K562 (cell line): Measurements from ENCODE around the gene PDE9A. TPM values are rescaled to one million over a fixed set of nuclear protein-coding genes. Genes with fewer than 3 reads are reported as not detected.
A peak's percentile ranks its signal among the peaks of the same experiment; 100 is the strongest.

Experiments
- ADNP ChIP-seq: fragments of 200-800 bp; sonication (Bioruptor generic); IDR thresholded peaks from 2 replicates; pipeline ENCODE4 v1.6.1; 2016; ENCODE audit warnings: missing genetic modification characterization, missing compliant biosample characterization
- CAMTA2 ChIP-seq: fragments of 250-450 bp; sonication (Bioruptor Pico); conservative IDR thresholded peaks from 2 replicates; pipeline ENCODE4 v1.5.1; 2022
- CBFB ChIP-seq: sonication (generic); formaldehyde crosslinking; IDR thresholded peaks from 2 replicates; pipeline ENCODE4 v1.4.0; 2020; ENCODE audit warnings: mild to moderate bottlenecking, missing genetic modification reagents
- CBX8 ChIP-seq: fragments of 200-600 bp; sonication (generic); IDR thresholded peaks from 2 replicates; pipeline ENCODE4 v1.6.1; 2012; ENCODE audit warnings: borderline replicate concordance, mixed run types, low read depth, mild to moderate bottlenecking, moderate library complexity, mixed read lengths, low read length, control low read depth, inconsistent platforms; ENCODE audit not compliant: poor library complexity, severe bottlenecking; ENCODE audit errors: extremely low read depth
- CEBPG ChIP-seq, 3 experiments: fragments of 200-800 bp in 1 of 3; sonication (Bioruptor generic) in 1 of 3; sonication (generic) in 1 of 3; formaldehyde crosslinking in 1 of 3; IDR thresholded peaks in 2 of 3; conservative IDR thresholded peaks in 1 of 3; 2 replicates each; pipeline versions ENCODE4 v1.6.1 to v1.8.0; 2016 to 2022; ENCODE audit warnings: missing compliant biosample characterization in 2 of 3, missing genetic modification characterization in 2 of 3, mild to moderate bottlenecking in 1 of 3, missing genetic modification reagents in 1 of 3
- MEF2A ChIP-seq: IDR thresholded peaks from 2 replicates; pipeline ENCODE4 v1.6.1; 2011; ENCODE audit warnings: low read depth, mild to moderate bottlenecking, low read length, moderate library complexity; ENCODE audit not compliant: control insufficient read depth
- MTA1 ChIP-seq: fragments of 450-650 bp; IDR thresholded peaks from 2 replicates; pipeline ENCODE4 v1.6.1; 2017; ENCODE audit warnings: borderline replicate concordance
- MXI1 ChIP-seq: IDR thresholded peaks from 2 replicates; pipeline ENCODE4 v1.6.1; 2011; ENCODE audit warnings: low read depth, mild to moderate bottlenecking, improper control_type of control experiment, low read length
- NFXL1 ChIP-seq: fragments of 450-650 bp; formaldehyde crosslinking; IDR thresholded peaks from 2 replicates; pipeline ENCODE4 v1.4.0; 2021; ENCODE audit warnings: mild to moderate bottlenecking
- NR2C2 ChIP-seq, 2 experiments: fragments of 200-800 bp in 1 of 2; sonication (Bioruptor generic) in 1 of 2; sonication (generic) in 1 of 2; formaldehyde crosslinking in 1 of 2; IDR thresholded peaks; 2 replicates each; pipeline versions ENCODE4 v1.6.1 to v1.8.0; 2016 to 2022; ENCODE audit warnings: mild to moderate bottlenecking in 1 of 2, missing compliant biosample characterization in 1 of 2, missing genetic modification characterization in 1 of 2, missing genetic modification reagents in 1 of 2
- PTRF ChIP-seq: fragments of 450-650 bp; IDR thresholded peaks from 2 replicates; pipeline ENCODE4 v1.6.1; 2016; ENCODE audit warnings: mild to moderate bottlenecking, missing genetic modification characterization, missing compliant biosample characterization
- USF2 ChIP-seq: sonication (generic); formaldehyde crosslinking; IDR thresholded peaks from 2 replicates; pipeline ENCODE4 v1.5.0; 2020; ENCODE audit warnings: missing genetic modification reagents
- polyA plus RNA-seq, 8 experiments: library from polyadenylated mRNA; depleted of rRNA in 4 of 8; stranded (reverse) in 5 of 8; unstranded in 3 of 8; fragments of >200 nt; fragmentation: Nextera tagmentation in 2 of 8; fragmentation: Illumina TruSeq in 1 of 8; extraction: Ambion mirVana in 2 of 8; extraction: Trizol in 1 of 8; gene quantifications; 2 replicates each; pipeline versions ENCODE4 v1.2.1 to v1.2.3, GENCODE V29; 2011 to 2014; ENCODE audit warnings: inconsistent platforms in 1 of 8, missing spikeins in 1 of 8
- total RNA-seq, 7 experiments: library from RNA; depleted of rRNA in 6 of 7; stranded (reverse); fragments of >200 nt in 6 of 7; fragmentation: Illumina TruSeq in 2 of 7; extraction: Trizol in 2 of 7; gene quantifications; 2 replicates each; pipeline versions ENCODE4 v1.2.1 to v1.2.3, GENCODE V29; 2011 to 2021; ENCODE audit warnings: low replicate concordance in 1 of 7

PDE9A gene
- total and polyA plus RNA-seq, 9 of the 15 experiments (the other 6 are each of a cell fraction or from before 2014, with no cell fraction given), result 0.07 to 0.27 TPM; not detected in 7

GRCh38 chr21:42644223-42645208 lies 8.9 kb upstream of the PDE9A start (continued):
- TF ChIP-seq CBX8 (no peak), MXI1 (no peak), NR2C2 (CRISPR knock-in tag; IDR thresholded peaks at IDR 0.05) (no peak), NR2C2 (tag; IDR thresholded peaks at IDR 0.05) (peak; percentile 57; the same call in 1 of the 2 replicates), MTA1 (no peak), MEF2A (peak; percentile 91), ADNP (no peak), CEBPG (CRISPR knock-in tag; IDR thresholded peaks at IDR 0.05) (no peak), CEBPG (tag; conservative IDR thresholded peaks at IDR 0.05 in 1 of 2, IDR thresholded peaks at IDR 0.05 in 1 of 2) (peak in 1 of 2 experiments; percentile 75; a peak in 2 of 4 replicates), PTRF (tag) (no peak), USF2 (CRISPR knock-in tag) (no peak), CBFB (no peak), NFXL1 (CRISPR knock-in tag) (no peak), CAMTA2 (CRISPR knock-in tag) (no peak)
- TF ChIP-seq, all 486 proteins: peak for 11
